Measurements from ENCODE around the gene SEMA3G.

The SEMA3G gene

DNA sequence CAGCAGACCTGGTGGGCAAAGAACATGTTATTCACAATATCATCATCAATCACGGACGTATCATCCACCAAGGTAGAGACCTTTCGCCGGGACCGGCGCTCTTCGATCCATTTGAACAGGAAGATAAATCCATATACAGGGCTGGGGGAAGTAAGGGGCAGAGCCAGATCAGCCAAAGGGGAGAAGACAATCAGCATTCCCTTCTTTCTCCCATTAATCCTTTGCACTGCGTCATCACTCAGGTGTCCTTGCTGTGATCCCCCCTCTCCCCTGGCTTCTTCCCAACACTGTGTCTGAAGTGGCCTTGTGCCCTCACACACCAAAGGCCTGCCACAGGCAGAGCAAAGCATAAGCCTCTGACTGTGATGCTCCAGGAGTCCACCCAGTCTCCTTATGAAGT is 36.4 kb downstream of the SEMA3G start:
- no peak for DNase-seq

DNA sequence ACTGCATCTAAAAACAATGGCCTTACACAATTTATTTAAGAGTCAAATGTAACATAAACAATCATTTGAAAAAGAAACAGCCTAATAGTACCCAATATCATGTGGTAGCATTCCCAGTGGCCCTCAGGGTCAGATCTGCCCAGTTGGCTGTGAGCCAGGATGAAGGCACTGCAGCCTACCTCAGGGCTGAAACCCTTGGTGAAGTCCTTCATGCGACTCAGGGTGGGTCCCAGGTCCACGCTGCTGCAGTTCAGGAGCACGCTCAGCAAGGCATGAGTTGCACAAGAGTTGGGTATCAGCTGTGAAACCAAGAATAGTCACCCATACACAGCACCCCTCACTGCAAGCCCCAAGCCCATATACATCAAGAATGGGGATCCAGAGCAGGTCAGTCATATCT is 37.1 kb downstream of the SEMA3G start:
- DNase-seq = no peak

DNA sequence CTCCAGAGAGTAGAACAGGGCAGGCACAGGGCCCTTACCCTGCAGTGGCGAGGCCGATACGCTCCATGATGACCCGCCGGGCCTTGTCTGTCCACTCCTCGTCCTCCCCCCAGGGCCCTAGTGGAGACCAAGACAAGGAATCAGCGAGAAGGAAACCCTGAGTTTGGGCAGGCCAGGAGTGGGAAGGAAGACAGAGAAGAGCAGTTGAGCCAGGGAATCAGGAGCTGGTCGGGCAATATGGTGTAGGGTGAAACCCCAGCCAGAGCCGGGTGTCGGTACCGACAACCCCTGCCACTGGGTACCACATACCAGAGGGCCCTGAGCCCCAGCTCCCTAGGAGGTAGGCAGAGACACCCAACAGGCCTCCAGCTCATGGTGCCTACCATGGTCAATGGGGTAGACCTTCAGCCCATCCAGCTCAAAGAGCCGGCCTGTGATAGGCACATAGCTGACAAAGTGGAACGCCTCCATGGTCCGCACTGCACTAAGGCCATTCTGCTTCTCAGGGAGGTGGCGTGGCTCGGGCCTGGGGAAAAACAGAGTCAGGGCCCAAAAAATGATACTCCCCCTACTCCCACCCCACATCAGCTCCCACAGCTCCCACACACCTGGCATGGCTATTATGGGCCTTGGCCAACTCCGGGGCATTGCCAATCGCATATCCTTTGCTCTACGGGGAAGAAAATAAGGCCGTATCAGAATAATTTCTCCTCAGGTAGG is 38.0 kb downstream of the SEMA3G start:
- DNase-seq = no peak

- DNase-seq = no peak
Measured at GRCh38 chr3:52406231-52406661, 38.7 kb downstream of the SEMA3G start.

DNA sequence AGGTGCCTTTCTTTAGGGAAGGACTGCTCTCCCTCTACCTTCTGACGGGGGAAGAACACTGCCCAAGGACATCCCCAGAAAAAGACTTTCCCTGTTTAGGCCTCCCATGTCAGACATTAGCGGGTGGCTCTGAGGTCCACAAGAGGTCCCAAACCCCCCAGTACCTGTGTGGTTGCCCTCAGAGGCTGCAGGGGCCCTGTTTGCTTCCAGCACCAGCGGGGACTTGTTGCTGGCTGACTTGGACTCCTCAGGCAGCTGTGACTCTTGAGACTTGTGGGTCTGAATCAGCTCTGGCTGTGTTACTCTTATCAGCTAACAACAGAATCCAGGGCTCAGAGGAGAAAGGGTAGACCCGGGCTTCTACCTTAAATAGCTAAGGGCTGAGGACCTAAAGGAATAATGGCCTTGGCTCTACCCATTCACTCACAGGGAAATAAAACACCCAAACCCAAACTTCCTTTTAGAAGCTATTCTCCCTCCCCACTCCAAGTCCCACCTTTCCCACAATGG is 39.2 kb downstream of the SEMA3G start:
- DNase-seq = no peak

- DNase-seq = no peak
Measured at GRCh38 chr3:52405066-52405465, 39.8 kb downstream of the SEMA3G start.

- no peak for DNase-seq
Measured at GRCh38 chr3:52404391-52404790, 40.5 kb downstream of the SEMA3G start.

- no peak for DNase-seq
Measured at GRCh38 chr3:52403955-52404354, 40.9 kb downstream of the SEMA3G start.

- no peak for DNase-seq
Measured at GRCh38 chr3:52403271-52403841, 41.5 kb downstream of the SEMA3G start.

GRCh38 chr3:52402706-52403270 is 42.1 kb downstream of the SEMA3G start:
- no peak for DNase-seq

DNA sequence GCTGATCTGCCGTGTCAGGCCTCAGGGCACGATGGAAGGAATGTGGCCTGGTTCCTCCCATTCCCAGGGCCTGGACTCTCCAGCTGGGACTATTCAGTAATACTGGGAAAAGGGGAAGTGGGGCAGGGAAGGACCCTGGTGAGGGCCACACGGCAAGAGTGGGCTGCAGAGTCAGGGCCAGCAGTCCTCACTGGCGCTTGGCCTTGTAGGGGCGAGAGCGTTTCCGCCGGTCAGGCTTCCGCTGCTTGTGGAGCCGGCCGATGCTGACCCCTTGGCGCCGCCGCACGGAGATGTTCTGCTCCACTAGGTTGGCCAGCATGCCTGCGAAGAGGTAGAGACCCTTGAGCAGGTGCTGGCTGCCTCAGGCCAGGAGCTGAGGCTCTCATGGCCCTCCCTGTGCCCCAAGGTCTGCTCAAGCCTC is 42.8 kb downstream of the SEMA3G start:
- no peak for DNase-seq

DNA sequence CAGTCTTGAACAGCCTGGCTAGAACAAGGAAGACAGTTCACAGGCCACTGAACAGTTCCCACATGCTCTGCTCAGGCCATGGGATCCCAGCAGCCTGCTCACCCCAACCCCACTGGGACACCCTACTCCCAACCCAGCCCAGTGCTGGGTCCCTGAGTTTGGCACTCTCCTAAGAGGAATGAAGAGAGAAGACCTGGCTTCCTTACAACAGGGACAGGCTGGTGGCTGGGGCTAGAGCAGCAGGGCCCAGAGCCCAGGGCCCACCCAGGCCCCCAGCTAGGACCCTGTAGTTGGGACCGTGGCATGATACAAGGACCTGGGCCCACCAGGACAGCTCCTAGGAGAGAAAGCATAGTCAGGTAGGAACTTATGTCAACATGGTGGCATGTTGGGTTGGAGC is 43.4 kb downstream of the SEMA3G start:
- DNase-seq = no peak

- no peak for DNase-seq
Measured at GRCh38 chr3:52401021-52401420, 43.9 kb downstream of the SEMA3G start.

- DNase-seq = no peak
Measured at GRCh38 chr3:52400275-52400793, 44.6 kb downstream of the SEMA3G start.

DNA sequence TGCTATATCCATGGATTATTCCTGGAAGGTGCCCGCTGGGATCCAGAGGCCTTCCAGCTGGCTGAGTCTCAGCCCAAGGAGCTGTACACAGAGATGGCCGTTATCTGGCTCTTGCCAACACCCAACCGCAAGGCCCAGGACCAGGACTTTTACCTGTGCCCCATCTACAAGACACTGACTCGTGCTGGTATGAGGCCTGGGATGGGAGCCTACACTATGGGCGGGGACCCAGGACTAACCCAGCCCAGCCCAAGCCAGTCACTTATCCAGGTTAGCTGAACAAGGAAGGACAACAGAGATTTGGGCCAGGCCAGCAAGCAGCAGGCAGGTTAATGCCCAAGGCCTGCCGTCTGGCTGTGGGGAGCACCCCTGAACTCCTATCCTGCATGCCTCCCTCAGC is 45.3 kb downstream of the SEMA3G start:
- DNase-seq = no peak

- no peak for DNase-seq
Measured at GRCh38 chr3:52399131-52399530, 45.8 kb downstream of the SEMA3G start.

DNA sequence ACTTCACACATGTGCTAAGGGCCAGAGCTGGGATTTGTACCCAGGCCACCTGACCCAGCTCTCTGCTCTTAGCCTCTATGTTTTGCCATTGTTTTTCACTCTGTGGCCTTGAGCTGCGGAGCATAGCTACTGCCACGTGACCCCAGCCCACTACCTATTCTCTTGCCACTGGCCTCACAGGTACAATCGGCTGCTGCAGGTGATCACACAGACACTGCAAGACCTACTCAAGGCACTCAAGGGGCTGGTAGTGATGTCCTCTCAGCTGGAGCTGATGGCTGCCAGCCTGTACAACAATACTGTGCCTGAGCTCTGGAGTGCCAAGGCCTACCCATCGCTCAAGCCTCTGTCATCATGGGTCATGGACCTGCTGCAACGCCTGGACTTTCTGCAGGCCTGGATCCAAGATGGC is 46.2 kb downstream of the SEMA3G start:
- DNase-seq = no peak

GRCh38 chr3:52397676-52398399 is 47.1 kb downstream of the SEMA3G start:
- no peak for DNase-seq

GRCh38 chr3:52396907-52397591 is 47.9 kb downstream of the SEMA3G start:
- DNase-seq = no peak

DNA sequence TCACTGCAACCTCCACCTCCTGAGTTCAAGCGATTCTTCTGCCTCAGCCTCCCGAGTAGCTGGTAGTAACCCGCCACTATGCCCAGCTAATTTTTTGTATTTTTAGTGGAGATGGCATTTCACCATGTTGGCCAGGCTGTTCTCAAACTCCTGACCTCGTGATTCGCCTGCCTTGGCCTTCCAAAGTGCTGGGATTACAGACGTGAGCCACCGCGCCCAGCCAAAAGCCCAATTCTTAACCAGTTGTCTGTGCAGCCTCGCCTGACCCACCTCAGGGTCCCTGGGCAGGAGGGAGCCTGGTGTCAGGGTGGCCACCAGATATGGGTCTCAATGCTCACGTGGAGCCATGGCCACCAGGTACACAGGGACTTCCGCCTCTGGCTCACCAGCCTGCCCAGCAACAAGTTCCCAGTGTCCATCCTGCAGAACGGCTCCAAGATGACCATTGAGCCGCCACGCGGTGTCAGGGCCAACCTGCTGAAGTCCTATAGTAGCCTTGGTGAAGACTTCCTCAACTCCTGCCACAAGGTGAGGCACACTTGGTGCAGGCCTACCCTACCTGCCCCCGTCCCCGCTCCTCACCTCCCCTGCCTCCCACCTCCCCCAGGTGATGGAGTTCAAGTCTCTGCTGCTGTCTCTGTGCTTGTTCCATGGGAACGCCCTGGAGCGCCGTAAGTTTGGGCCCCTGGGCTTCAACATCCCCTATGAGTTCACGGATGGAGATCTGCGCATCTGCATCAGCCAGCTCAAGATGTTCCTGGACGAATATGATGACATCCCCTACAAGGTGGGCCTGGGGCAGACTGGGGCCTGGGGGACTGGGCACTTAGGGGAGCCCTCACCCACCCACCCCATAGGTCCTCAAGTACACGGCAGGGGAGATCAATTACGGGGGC is 48.6 kb downstream of the SEMA3G start:
- DNase-seq = no peak

- no peak for DNase-seq
Measured at GRCh38 chr3:52395503-52395865, 49.4 kb downstream of the SEMA3G start.
